ENCODE measurements around the gene PICK1.
"Not testable (repeated sequence)": the region's sequence is repeated elsewhere in the genome, so short reads cannot be mapped to it uniquely, and the experiment has no call there.

The PICK1 gene

GRCh38 chr22:38114484-38115398 is 57.5 kb downstream of the PICK1 start:
- Histone ChIP-seq H3K4me1 (ENCODE audit: control insufficient read depth, insufficient read depth, low read length, poor library complexity, severe bottlenecking) (peaks cover 3% of the 10 kb centered on the region), H3K36me3 (ENCODE audit: control insufficient read depth, insufficient read depth, low read length) (no peaks in the 10 kb centered on the region), H3K9me3 (ENCODE audit: control insufficient read depth, low read length) (no peaks in the 10 kb centered on the region), H3K4me3 (ENCODE audit: extremely low read depth, insufficient read depth, low read length, poor library complexity, severe bottlenecking) (no peak overlapping the region), H3K27ac (ENCODE audit: low read depth, low read length, severe bottlenecking) (no peak overlapping the region)
- WGBS, 2 experiments (ENCODE audit: insufficient coverage in 2 of 2): 51 to 55% methylated on average over 29 to 32 of the region's 32 CpGs

GRCh38 chr22:38115423-38116205 is 58.4 kb downstream of the PICK1 start:
- 95% methylated on average over 27 of the region's 31 CpGs for WGBS, 2 experiments (ENCODE audit: insufficient coverage in 2 of 2)

GRCh38 chr22:38117556-38117955 is 60.4 kb downstream of the PICK1 start:
- not testable (repeated sequence) for H3K27ac ChIP-seq (ENCODE audit: low read depth, low read length, severe bottlenecking); H3K9me3 ChIP-seq (ENCODE audit: control insufficient read depth, low read length); H3K4me3 ChIP-seq (ENCODE audit: extremely low read depth, insufficient read depth, low read length, poor library complexity, severe bottlenecking); H3K36me3 ChIP-seq (ENCODE audit: control insufficient read depth, insufficient read depth, low read length); H3K4me1 ChIP-seq (ENCODE audit: control insufficient read depth, insufficient read depth, low read length, poor library complexity, severe bottlenecking)
- 95 to 98% methylated on average over 5 to 8 of the region's 10 CpGs for WGBS, 2 experiments (ENCODE audit: insufficient coverage in 2 of 2)

More at GRCh38 chr22:38115423-38116205, 58.4 kb downstream of the PICK1 start:
- H3K36me3 ChIP-seq (ENCODE audit: control insufficient read depth, insufficient read depth, low read length): no peaks in the 10 kb centered on the region
- no peaks in the 10 kb centered on the region for H3K9me3 ChIP-seq (ENCODE audit: control insufficient read depth, low read length)
- H3K27ac ChIP-seq (ENCODE audit: low read depth, low read length, severe bottlenecking): no peak overlapping the region
- no peak overlapping the region for H3K4me3 ChIP-seq (ENCODE audit: extremely low read depth, insufficient read depth, low read length, poor library complexity, severe bottlenecking)
- peaks cover 3% of the 10 kb centered on the region for H3K4me1 ChIP-seq (ENCODE audit: control insufficient read depth, insufficient read depth, low read length, poor library complexity, severe bottlenecking)

- Histone ChIP-seq H3K36me3 (ENCODE audit: control insufficient read depth, insufficient read depth, low read length) (no peaks in the 10 kb centered on the region), H3K4me1 (ENCODE audit: control insufficient read depth, insufficient read depth, low read length, poor library complexity, severe bottlenecking) (peaks cover 3% of the 10 kb centered on the region), H3K27ac (ENCODE audit: low read depth, low read length, severe bottlenecking) (no peak overlapping the region), H3K9me3 (ENCODE audit: control insufficient read depth, low read length) (no peaks in the 10 kb centered on the region), H3K4me3 (ENCODE audit: extremely low read depth, insufficient read depth, low read length, poor library complexity, severe bottlenecking) (no peak overlapping the region)
- WGBS, 2 experiments (ENCODE audit: insufficient coverage in 2 of 2): 94 to 100% methylated on average over 2 of the region's 3 CpGs
These were observed 61.0 kb downstream of the PICK1 start for GRCh38 chr22:38118182-38118581.

- H3K36me3 ChIP-seq (ENCODE audit: control insufficient read depth, insufficient read depth, low read length); H3K9me3 ChIP-seq (ENCODE audit: control insufficient read depth, low read length); H3K27ac ChIP-seq (ENCODE audit: low read depth, low read length, severe bottlenecking); H3K4me3 ChIP-seq (ENCODE audit: extremely low read depth, insufficient read depth, low read length, poor library complexity, severe bottlenecking); H3K4me1 ChIP-seq (ENCODE audit: control insufficient read depth, insufficient read depth, low read length, poor library complexity, severe bottlenecking): not testable (repeated sequence)
- 88 to 100% methylated on average over 1 of the region's 2 CpGs for WGBS, 2 experiments (ENCODE audit: insufficient coverage in 2 of 2)
These were observed 61.5 kb downstream of the PICK1 start for GRCh38 chr22:38118747-38119146.

GRCh38 chr22:38120359-38121110 is 63.3 kb downstream of the PICK1 start:
- no peaks in the 10 kb centered on the region for H3K36me3 ChIP-seq (ENCODE audit: control insufficient read depth, insufficient read depth, low read length)
- H3K27ac ChIP-seq (ENCODE audit: low read depth, low read length, severe bottlenecking): no peak overlapping the region
- 87 to 92% methylated on average over 14 to 27 of the region's 28 CpGs for WGBS, 2 experiments (ENCODE audit: insufficient coverage in 2 of 2)
- peaks cover 3% of the 10 kb centered on the region for H3K4me1 ChIP-seq (ENCODE audit: control insufficient read depth, insufficient read depth, low read length, poor library complexity, severe bottlenecking)
- no peaks in the 10 kb centered on the region for H3K9me3 ChIP-seq (ENCODE audit: control insufficient read depth, low read length)
- H3K4me3 ChIP-seq (ENCODE audit: extremely low read depth, insufficient read depth, low read length, poor library complexity, severe bottlenecking): no peak overlapping the region

GRCh38 chr22:38122616-38123015 is 65.4 kb downstream of the PICK1 start:
- Histone ChIP-seq H3K27ac (ENCODE audit: low read depth, low read length, severe bottlenecking) (no peak overlapping the region), H3K4me1 (ENCODE audit: control insufficient read depth, insufficient read depth, low read length, poor library complexity, severe bottlenecking) (peaks cover 3% of the 10 kb centered on the region), H3K36me3 (ENCODE audit: control insufficient read depth, insufficient read depth, low read length) (no peaks in the 10 kb centered on the region), H3K9me3 (ENCODE audit: control insufficient read depth, low read length) (no peaks in the 10 kb centered on the region), H3K4me3 (ENCODE audit: extremely low read depth, insufficient read depth, low read length, poor library complexity, severe bottlenecking) (no peak overlapping the region)
- WGBS, 2 experiments (ENCODE audit: insufficient coverage in 2 of 2): 67 to 80% methylated on average over 1 to 4 of the region's 6 CpGs

GRCh38 chr22:38124236-38124974 is 67.2 kb downstream of the PICK1 start:
- Histone ChIP-seq H3K4me1 (ENCODE audit: control insufficient read depth, insufficient read depth, low read length, poor library complexity, severe bottlenecking) (peaks cover 3% of the 10 kb centered on the region), H3K4me3 (ENCODE audit: extremely low read depth, insufficient read depth, low read length, poor library complexity, severe bottlenecking) (no peak overlapping the region), H3K27ac (ENCODE audit: low read depth, low read length, severe bottlenecking) (no peak overlapping the region), H3K36me3 (ENCODE audit: control insufficient read depth, insufficient read depth, low read length) (no peaks in the 10 kb centered on the region), H3K9me3 (ENCODE audit: control insufficient read depth, low read length) (no peaks in the 10 kb centered on the region)
- WGBS, 2 experiments (ENCODE audit: insufficient coverage in 2 of 2): 89 to 92% methylated on average over 19 to 21 of the region's 21 CpGs

- peaks cover 3% of the 10 kb centered on the region for H3K4me1 ChIP-seq (ENCODE audit: control insufficient read depth, insufficient read depth, low read length, poor library complexity, severe bottlenecking)
- H3K27ac ChIP-seq (ENCODE audit: low read depth, low read length, severe bottlenecking): no peak overlapping the region
- H3K4me3 ChIP-seq (ENCODE audit: extremely low read depth, insufficient read depth, low read length, poor library complexity, severe bottlenecking): no peak overlapping the region
- H3K36me3 ChIP-seq (ENCODE audit: control insufficient read depth, insufficient read depth, low read length): no peaks in the 10 kb centered on the region
- 95% methylated on average over 9 to 14 of the region's 14 CpGs for WGBS, 2 experiments (ENCODE audit: insufficient coverage in 2 of 2)
- no peaks in the 10 kb centered on the region for H3K9me3 ChIP-seq (ENCODE audit: control insufficient read depth, low read length)
These were observed 67.9 kb downstream of the PICK1 start for GRCh38 chr22:38125038-38125610.
